Measurements from ENCODE around the gene UGT2A2. TPM values are rescaled to one million over a fixed set of nuclear protein-coding genes. Genes with fewer than 3 reads are reported as not detected.

Gene UGT2A2
- total RNA-seq, 2 experiments from 2014 or later = not detected

DNA sequence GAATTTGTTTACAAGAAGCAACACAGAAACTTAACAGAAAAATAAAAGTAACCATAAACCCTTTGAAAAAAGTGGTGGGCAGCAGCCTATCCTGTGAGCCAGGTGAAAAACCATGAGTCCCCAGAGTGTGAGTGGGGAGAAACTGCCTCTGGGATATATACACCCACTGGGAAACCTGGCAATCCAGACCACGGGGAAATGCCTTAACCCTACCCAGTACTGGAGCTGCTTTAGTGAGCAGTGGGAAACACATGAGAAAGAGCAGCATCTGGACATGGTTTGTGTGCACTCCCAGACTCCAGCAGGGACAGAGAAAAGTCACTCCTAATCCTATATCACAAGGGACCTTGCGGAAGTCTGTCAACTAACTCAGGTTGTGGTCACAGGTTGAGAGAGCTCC is 39.4 kb downstream of the UGT2A2 start:
- no peaks in the 10 kb centered on the region for H3K4me1 Mint-ChIP-seq (ENCODE audit: low read depth)
- TF ChIP-seq, protein P1, sequence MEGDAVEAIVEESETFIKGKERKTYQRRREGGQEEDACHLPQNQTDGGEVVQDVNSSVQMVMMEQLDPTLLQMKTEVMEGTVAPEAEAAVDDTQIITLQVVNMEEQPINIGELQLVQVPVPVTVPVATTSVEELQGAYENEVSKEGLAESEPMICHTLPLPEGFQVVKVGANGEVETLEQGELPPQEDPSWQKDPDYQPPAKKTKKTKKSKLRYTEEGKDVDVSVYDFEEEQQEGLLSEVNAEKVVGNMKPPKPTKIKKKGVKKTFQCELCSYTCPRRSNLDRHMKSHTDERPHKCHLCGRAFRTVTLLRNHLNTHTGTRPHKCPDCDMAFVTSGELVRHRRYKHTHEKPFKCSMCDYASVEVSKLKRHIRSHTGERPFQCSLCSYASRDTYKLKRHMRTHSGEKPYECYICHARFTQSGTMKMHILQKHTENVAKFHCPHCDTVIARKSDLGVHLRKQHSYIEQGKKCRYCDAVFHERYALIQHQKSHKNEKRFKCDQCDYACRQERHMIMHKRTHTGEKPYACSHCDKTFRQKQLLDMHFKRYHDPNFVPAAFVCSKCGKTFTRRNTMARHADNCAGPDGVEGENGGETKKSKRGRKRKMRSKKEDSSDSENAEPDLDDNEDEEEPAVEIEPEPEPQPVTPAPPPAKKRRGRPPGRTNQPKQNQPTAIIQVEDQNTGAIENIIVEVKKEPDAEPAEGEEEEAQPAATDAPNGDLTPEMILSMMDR (IDR thresholded peaks at IDR 0.05) = no peak
- intact Hi-C loops (cut with micrococcal nuclease) = no loop called here
- no peaks in the 10 kb centered on the region for H3K9me3 Mint-ChIP-seq
- POLR2A ChIA-PET = no interaction called here
- no peaks in the 10 kb centered on the region for H3K27me3 Mint-ChIP-seq
- CTCF ChIA-PET = no interaction called here
- H3K36me3 Mint-ChIP-seq (ENCODE audit: low read depth) = no peaks in the 10 kb centered on the region
- DNase-seq (no peak), ATAC-seq (no peak)
- no peak overlapping the region for H3K27ac Mint-ChIP-seq
- H3K4me3 Mint-ChIP-seq = no peak overlapping the region

GRCh38 chr4:69594382-69594781 is 45.1 kb downstream of the UGT2A2 start:
- Mint-ChIP-seq H3K4me3 (no peak overlapping the region), H3K4me1 (ENCODE audit: low read depth) (no peaks in the 10 kb centered on the region), H3K36me3 (ENCODE audit: low read depth) (no peaks in the 10 kb centered on the region), H3K9me3 (no peaks in the 10 kb centered on the region), H3K27ac (no peak overlapping the region), H3K27me3 (no peaks in the 10 kb centered on the region)
- ChIA-PET CTCF (interaction anchor here (0.6 kb wide), 1 partner anchor 276 kb away, joined by 3 read pairs; no protein-coding TSS in a partner anchor), POLR2A (no interaction called here)
- intact Hi-C loops (cut with micrococcal nuclease) = no loop called here
- no peak for DNase-seq
- TF ChIP-seq, protein P1 (IDR thresholded peaks at IDR 0.05) = no peak
- ATAC-seq = no peak

- CTCF ChIA-PET = interaction anchor here (0.9 kb wide), 1 partner anchor 66 kb away, joined by 3 read pairs; no protein-coding TSS in a partner anchor
These were observed 48.1 kb downstream of the UGT2A2 start for GRCh38 chr4:69591364-69591763.

DNA sequence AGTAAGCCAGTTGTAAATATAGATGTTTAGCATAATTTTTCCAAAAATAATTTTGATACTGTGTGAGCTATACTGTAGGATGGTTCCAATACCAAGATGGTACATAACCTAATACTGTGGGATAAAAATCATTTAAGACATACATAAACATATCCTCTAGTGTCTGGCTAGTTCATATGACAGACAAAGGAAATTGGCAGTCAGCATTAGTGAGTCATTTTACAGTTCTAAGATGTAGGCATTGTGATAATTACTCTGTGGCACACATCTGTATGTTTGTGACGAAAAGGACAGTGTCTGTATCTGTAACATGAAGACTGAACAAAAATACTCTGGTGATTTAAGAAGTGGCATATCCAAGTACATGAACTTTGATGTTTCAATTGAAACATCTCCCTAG is 49.6 kb downstream of the UGT2A2 start:
- H3K27me3 Mint-ChIP-seq = no peaks in the 10 kb centered on the region
- ChIA-PET POLR2A (no interaction called here), CTCF (no interaction called here)
- H3K27ac Mint-ChIP-seq = no peak overlapping the region
- H3K4me1 Mint-ChIP-seq (ENCODE audit: low read depth) = no peaks in the 10 kb centered on the region
- intact Hi-C loops (cut with micrococcal nuclease) = no loop called here
- no peaks in the 10 kb centered on the region for H3K9me3 Mint-ChIP-seq
- TF ChIP-seq, protein P1 (IDR thresholded peaks at IDR 0.05) = no peak
- ATAC-seq (no peak), DNase-seq (no peak)
- no peaks in the 10 kb centered on the region for H3K36me3 Mint-ChIP-seq (ENCODE audit: low read depth)
- H3K4me3 Mint-ChIP-seq = no peak overlapping the region

More at GRCh38 chr4:69591364-69591763, 48.1 kb downstream of the UGT2A2 start:
- Mint-ChIP-seq H3K4me1 (ENCODE audit: low read depth) (no peaks in the 10 kb centered on the region), H3K36me3 (ENCODE audit: low read depth) (no peaks in the 10 kb centered on the region), H3K27me3 (no peaks in the 10 kb centered on the region), H3K27ac (no peak overlapping the region), H3K4me3 (no peak overlapping the region), H3K9me3 (no peaks in the 10 kb centered on the region)
- intact Hi-C loops (cut with micrococcal nuclease) = no loop called here
- TF ChIP-seq, protein P1 (IDR thresholded peaks at IDR 0.05) = no peak
- POLR2A ChIA-PET = no interaction called here
- no peak for ATAC-seq
- DNase-seq = no peak

DNA sequence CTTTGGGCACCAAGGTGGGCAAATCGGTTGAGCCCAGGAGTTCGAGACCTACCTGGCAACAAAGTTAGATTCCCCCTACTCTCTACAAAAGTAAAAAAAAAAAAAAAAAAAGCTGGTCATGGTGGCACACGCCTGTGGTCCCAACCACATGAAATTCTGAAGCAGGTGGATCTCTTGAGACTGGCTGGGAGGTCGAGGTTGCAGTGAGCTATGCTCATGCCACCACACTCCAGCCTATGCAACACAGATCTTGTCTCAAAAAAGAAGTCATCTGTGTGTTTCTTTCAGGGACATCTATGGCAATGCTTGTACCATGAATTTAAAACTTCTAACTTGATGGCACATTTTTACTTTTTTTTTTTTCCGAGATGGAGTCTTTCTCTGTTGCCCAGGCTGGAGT is 55.3 kb downstream of the UGT2A2 start:
- Mint-ChIP-seq H3K27ac (no peak overlapping the region), H3K4me3 (no peak overlapping the region), H3K36me3 (ENCODE audit: low read depth) (no peaks in the 10 kb centered on the region), H3K9me3 (no peaks in the 10 kb centered on the region), H3K27me3 (no peaks in the 10 kb centered on the region), H3K4me1 (ENCODE audit: low read depth) (no peaks in the 10 kb centered on the region)
- ATAC-seq (no peak), DNase-seq (no peak)
- POLR2A ChIA-PET = no interaction called here
- CTCF ChIA-PET = no interaction called here
- intact Hi-C loops (cut with micrococcal nuclease) = no loop called here
- TF ChIP-seq, protein P1 (IDR thresholded peaks at IDR 0.05) = no peak
